ENCODE measurements around the gene TREX2.

- no peak for TF ChIP-seq POLR2A (IDR thresholded peaks at IDR 0.05)
- TF ChIP-seq CTCF (IDR thresholded peaks at IDR 0.05): no peak
Observed at GRCh38 chrX:153486171-153486570, 40.3 kb upstream of the TREX2 start.

All from Peyer's patch (tissue), 4 donors.